ENCODE data around the gene THAP10.
"Not testable (repeated sequence)": the region's sequence is repeated elsewhere in the genome, so short reads cannot be mapped to it uniquely, and the experiment has no call there.

Gene THAP10

GRCh38 chr15:70892002-70892911 lies at the start of gene THAP10, which contains the start of gene LRRC49:
TSS of gene THAP10 (minus strand) at chr15:70892433. CDS start at chr15:70892272, 161 bp downstream.
TSS of gene LRRC49 (plus strand) at chr15:70892826. CDS start at chr15:70892895, 69 bp downstream.
- peak; percentile 69 for DNase-seq (ENCODE audit: low read depth)
- peak within 1 kb of the TSS; percentile 90 for H3K4me3 ChIP-seq (ENCODE audit: low read length)
- TF ChIP-seq CTCF (conservative IDR thresholded peaks at IDR 0.05; ENCODE audit: low read depth, low read length): no peak

- no peak overlapping the region for H3K4me3 ChIP-seq (ENCODE audit: low read length)
- no peak for TF ChIP-seq CTCF (conservative IDR thresholded peaks at IDR 0.05; ENCODE audit: low read depth, low read length)
- peak; percentile 34 for DNase-seq (ENCODE audit: low read depth)
Measured at GRCh38 chr15:70936326-70936725, 44.1 kb upstream of the THAP10 start.

GRCh38 chr15:70935631-70936030 lies 43.4 kb upstream of the THAP10 start:
- TF ChIP-seq CTCF (conservative IDR thresholded peaks at IDR 0.05; ENCODE audit: low read depth, low read length): no peak
- DNase-seq (ENCODE audit: low read depth): no peak
- H3K4me3 ChIP-seq (ENCODE audit: low read length): no peak overlapping the region

GRCh38 chr15:70933411-70933810 lies 41.2 kb upstream of the THAP10 start:
- H3K4me3 ChIP-seq (ENCODE audit: low read length): no peak overlapping the region
- no peak for DNase-seq (ENCODE audit: low read depth)
- no peak for TF ChIP-seq CTCF (conservative IDR thresholded peaks at IDR 0.05; ENCODE audit: low read depth, low read length)

- no peak for TF ChIP-seq CTCF (conservative IDR thresholded peaks at IDR 0.05; ENCODE audit: low read depth, low read length)
- DNase-seq (ENCODE audit: low read depth): no peak
- no peak overlapping the region for H3K4me3 ChIP-seq (ENCODE audit: low read length)
Measured at GRCh38 chr15:70932397-70932796, 40.2 kb upstream of the THAP10 start.

GRCh38 chr15:70931821-70932220 lies 39.6 kb upstream of the THAP10 start:
- DNase-seq (ENCODE audit: low read depth): no peak
- no peak overlapping the region for H3K4me3 ChIP-seq (ENCODE audit: low read length)
- no peak for TF ChIP-seq CTCF (conservative IDR thresholded peaks at IDR 0.05; ENCODE audit: low read depth, low read length)

GRCh38 chr15:70926914-70927313 lies 34.7 kb upstream of the THAP10 start:
- not testable (repeated sequence) for H3K4me3 ChIP-seq (ENCODE audit: low read length); DNase-seq (ENCODE audit: low read depth)

Data from retinal pigment epithelial cell (primary cell).